ENCODE results near the gene TMEM175.
A peak's percentile ranks its signal among the peaks of the same experiment; 100 is the strongest.

TMEM175 gene

DNA sequence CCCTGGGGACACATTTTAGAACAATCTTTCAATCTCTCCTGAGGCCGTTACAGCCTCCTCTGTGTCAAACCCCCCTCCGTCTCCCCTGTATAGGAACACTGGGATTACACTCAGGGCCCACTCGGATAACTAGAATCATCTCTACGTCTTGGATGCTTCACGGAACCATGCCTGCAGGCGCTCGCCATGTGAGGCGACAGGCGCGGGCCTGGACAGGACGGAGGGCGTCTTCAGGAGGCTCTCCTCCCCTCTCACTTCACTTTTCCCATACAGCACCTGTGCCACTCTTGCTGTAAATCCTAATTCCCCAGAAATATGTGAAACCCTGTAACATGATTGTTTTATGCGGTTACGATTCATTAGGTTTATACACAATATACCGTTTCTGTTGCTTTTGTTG, 50.6 kb downstream of the TMEM175 start:
- no peak overlapping the region for H3K9ac ChIP-seq (ENCODE audit: low read length)
- H3K4me2 ChIP-seq (ENCODE audit: low read length) = no peak overlapping the region
- H4K20me1 ChIP-seq (ENCODE audit: insufficient read depth, low read length) = no peaks in the 10 kb centered on the region
- no peaks in the 10 kb centered on the region for H3K36me3 ChIP-seq (replicated peaks; ENCODE audit: low read depth, low read length)
- peaks cover 22% of the 10 kb centered on the region for H3K4me1 ChIP-seq (ENCODE audit: low read length)
- no peak overlapping the region for H3K27ac ChIP-seq (ENCODE audit: low read length)
- no peaks in the 10 kb centered on the region for H3K27me3 ChIP-seq (ENCODE audit: low read depth, low read length)
- H3K4me3 ChIP-seq (ENCODE audit: low read length) = no peak overlapping the region
- no peaks in the 10 kb centered on the region for H3K79me2 ChIP-seq (ENCODE audit: low read length)
- H2AFZ ChIP-seq (ENCODE audit: low read depth, low read length) = no peak overlapping the region
- H3K9me3 ChIP-seq (ENCODE audit: insufficient read depth, low read length) = no peaks in the 10 kb centered on the region
- no peak for TF ChIP-seq EZH2phosphoT487 (IDR thresholded peaks at IDR 0.05; ENCODE audit: low read depth)
- TF ChIP-seq, protein P1, sequence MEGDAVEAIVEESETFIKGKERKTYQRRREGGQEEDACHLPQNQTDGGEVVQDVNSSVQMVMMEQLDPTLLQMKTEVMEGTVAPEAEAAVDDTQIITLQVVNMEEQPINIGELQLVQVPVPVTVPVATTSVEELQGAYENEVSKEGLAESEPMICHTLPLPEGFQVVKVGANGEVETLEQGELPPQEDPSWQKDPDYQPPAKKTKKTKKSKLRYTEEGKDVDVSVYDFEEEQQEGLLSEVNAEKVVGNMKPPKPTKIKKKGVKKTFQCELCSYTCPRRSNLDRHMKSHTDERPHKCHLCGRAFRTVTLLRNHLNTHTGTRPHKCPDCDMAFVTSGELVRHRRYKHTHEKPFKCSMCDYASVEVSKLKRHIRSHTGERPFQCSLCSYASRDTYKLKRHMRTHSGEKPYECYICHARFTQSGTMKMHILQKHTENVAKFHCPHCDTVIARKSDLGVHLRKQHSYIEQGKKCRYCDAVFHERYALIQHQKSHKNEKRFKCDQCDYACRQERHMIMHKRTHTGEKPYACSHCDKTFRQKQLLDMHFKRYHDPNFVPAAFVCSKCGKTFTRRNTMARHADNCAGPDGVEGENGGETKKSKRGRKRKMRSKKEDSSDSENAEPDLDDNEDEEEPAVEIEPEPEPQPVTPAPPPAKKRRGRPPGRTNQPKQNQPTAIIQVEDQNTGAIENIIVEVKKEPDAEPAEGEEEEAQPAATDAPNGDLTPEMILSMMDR (IDR thresholded peaks at IDR 0.05; ENCODE audit: low read depth, low read length) = no peak

DNA sequence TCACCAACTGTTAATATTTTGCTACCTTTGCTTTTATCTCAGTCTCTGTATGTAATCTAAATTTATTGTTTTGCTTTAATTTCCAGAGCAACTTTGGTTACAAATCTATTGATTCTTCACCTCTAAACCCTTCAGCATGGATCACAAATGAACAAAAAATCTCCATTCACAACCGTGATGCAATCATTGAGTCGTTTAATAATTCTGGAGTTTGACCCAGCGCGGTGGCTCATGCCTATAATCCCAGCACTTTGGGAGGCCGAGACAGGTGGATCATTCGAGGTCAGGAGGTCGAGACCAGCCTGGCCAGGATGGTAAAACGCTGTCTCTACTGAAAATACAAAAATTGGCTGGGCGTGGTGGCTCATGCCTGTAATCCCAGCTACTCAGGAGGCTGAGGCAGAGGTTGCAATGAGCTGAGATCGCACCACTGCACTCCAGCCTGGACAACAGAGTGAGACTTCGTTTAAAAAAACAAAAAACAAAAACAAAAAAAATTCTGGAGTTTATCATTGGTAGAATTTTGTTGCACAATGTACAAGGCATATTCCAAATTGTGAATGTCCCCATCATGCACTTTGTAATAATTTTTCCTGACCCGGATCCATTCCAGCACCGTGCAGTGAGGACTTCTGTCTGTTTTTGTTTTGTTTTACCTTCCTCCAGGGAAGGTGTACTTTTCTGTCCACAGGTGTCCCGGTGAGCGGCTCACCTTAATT, 52.2 kb downstream of the TMEM175 start:
- peak overlapping the region; percentile 76 for H3K4me3 ChIP-seq (ENCODE audit: low read length)
- no peaks in the 10 kb centered on the region for H3K9me3 ChIP-seq (ENCODE audit: insufficient read depth, low read length)
- no peaks in the 10 kb centered on the region for H3K36me3 ChIP-seq (replicated peaks; ENCODE audit: low read depth, low read length)
- peak overlapping the region; percentile 88 for H2AFZ ChIP-seq (ENCODE audit: low read depth, low read length)
- no peaks in the 10 kb centered on the region for H4K20me1 ChIP-seq (ENCODE audit: insufficient read depth, low read length)
- no peaks in the 10 kb centered on the region for H3K79me2 ChIP-seq (ENCODE audit: low read length)
- TF ChIP-seq, protein P1 (IDR thresholded peaks at IDR 0.05; ENCODE audit: low read depth, low read length) = no peak
- peak overlapping the region; percentile 44 for H3K9ac ChIP-seq (ENCODE audit: low read length)
- no peaks in the 10 kb centered on the region for H3K27me3 ChIP-seq (ENCODE audit: low read depth, low read length)
- H3K27ac ChIP-seq (ENCODE audit: low read length) = no peak overlapping the region
- peaks cover 22% of the 10 kb centered on the region for H3K4me1 ChIP-seq (ENCODE audit: low read length)
- peak overlapping the region; percentile 97 for H3K4me2 ChIP-seq (ENCODE audit: low read length)

DNA sequence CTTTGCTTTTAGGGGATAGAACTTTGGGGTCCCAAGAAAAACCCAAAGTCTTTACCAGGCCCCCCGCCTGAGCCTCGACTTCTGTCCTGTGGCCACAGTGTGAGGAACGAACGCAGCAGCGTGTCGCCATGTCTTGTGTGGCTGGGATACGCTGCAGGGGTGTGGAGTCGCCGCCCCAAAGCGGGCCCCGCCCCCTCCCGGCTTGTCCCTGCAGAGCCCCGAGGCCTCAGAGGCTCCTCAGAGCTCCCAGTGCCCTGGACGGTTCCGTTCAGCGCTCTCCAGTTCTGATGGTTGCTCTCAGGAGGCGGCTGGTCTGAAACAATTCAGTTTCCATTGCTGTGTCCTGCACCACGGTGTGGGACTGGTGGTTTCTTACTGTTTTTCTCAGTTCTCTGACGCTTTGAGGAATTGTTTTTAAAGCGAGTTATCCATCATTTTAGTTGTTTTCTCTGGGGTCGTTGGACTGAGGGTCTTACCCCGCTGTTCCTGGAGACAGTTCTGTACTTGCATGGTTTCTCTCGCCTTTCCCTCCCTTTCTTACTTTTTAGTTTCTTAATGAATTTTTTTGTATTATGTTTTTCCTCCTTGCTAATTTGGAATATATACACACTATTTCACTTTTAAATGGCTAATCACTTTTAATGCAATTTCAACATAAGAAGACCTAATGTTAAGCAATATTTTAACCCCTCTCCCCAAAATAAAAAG, 53.0 kb downstream of the TMEM175 start:
- H3K4me2 ChIP-seq (ENCODE audit: low read length) = peak overlapping the region; percentile 97
- no peaks in the 10 kb centered on the region for H3K36me3 ChIP-seq (replicated peaks; ENCODE audit: low read depth, low read length)
- H3K27me3 ChIP-seq (ENCODE audit: low read depth, low read length) = no peaks in the 10 kb centered on the region
- peak overlapping the region; percentile 76 for H3K4me3 ChIP-seq (ENCODE audit: low read length)
- peaks cover 22% of the 10 kb centered on the region for H3K4me1 ChIP-seq (ENCODE audit: low read length)
- H3K9me3 ChIP-seq (ENCODE audit: insufficient read depth, low read length) = no peaks in the 10 kb centered on the region
- peak overlapping the region; percentile 88 for H2AFZ ChIP-seq (ENCODE audit: low read depth, low read length)
- H3K9ac ChIP-seq (ENCODE audit: low read length) = peak overlapping the region; percentile 44
- TF ChIP-seq EZH2phosphoT487 (IDR thresholded peaks at IDR 0.05; ENCODE audit: low read depth) = no peak
- TF ChIP-seq, protein P1 (IDR thresholded peaks at IDR 0.05; ENCODE audit: low read depth, low read length) = no peak
- H3K79me2 ChIP-seq (ENCODE audit: low read length) = no peaks in the 10 kb centered on the region
- H3K27ac ChIP-seq (ENCODE audit: low read length) = no peak overlapping the region
- H4K20me1 ChIP-seq (ENCODE audit: insufficient read depth, low read length) = no peaks in the 10 kb centered on the region

DNA sequence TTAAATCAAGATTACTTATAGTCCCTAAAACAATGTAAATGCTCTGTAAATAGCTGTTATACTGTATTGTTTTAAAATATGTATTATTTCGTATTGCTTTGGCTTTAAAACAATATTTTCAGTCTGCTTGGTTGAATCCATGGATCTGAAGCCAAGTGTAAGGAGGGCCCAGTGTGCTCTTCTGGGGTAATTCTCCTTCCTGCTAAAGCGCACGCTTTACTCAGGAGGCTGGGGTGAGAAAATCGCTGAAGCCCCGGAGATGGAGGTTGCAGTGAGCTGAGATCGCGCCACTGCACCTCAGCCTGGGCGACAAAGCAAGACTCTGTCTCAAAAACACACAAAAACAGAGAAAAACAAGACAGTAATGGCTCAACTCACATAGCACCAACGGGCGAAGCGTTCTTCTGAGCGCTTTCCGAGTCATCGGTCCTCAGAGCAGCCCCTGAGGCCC, 54.2 kb downstream of the TMEM175 start:
- H3K4me3 ChIP-seq (ENCODE audit: low read length) = peak overlapping the region; percentile 90
- peak overlapping the region; percentile 80 for H3K9ac ChIP-seq (ENCODE audit: low read length)
- no peaks in the 10 kb centered on the region for H4K20me1 ChIP-seq (ENCODE audit: insufficient read depth, low read length)
- no peaks in the 10 kb centered on the region for H3K9me3 ChIP-seq (ENCODE audit: insufficient read depth, low read length)
- H3K27ac ChIP-seq (ENCODE audit: low read length) = no peak overlapping the region
- H3K4me2 ChIP-seq (ENCODE audit: low read length) = peak overlapping the region; percentile 93
- H3K36me3 ChIP-seq (replicated peaks; ENCODE audit: low read depth, low read length) = no peaks in the 10 kb centered on the region
- TF ChIP-seq EZH2phosphoT487 (IDR thresholded peaks at IDR 0.05; ENCODE audit: low read depth) = no peak
- TF ChIP-seq, protein P1 (IDR thresholded peaks at IDR 0.05; ENCODE audit: low read depth, low read length) = no peak
- H3K79me2 ChIP-seq (ENCODE audit: low read length) = no peaks in the 10 kb centered on the region
- no peaks in the 10 kb centered on the region for H3K27me3 ChIP-seq (ENCODE audit: low read depth, low read length)
- H2AFZ ChIP-seq (ENCODE audit: low read depth, low read length) = peak overlapping the region; percentile 91
- peaks cover 22% of the 10 kb centered on the region for H3K4me1 ChIP-seq (ENCODE audit: low read length)
